ENCODE results near the gene TTC29.

The TTC29 gene

DNA sequence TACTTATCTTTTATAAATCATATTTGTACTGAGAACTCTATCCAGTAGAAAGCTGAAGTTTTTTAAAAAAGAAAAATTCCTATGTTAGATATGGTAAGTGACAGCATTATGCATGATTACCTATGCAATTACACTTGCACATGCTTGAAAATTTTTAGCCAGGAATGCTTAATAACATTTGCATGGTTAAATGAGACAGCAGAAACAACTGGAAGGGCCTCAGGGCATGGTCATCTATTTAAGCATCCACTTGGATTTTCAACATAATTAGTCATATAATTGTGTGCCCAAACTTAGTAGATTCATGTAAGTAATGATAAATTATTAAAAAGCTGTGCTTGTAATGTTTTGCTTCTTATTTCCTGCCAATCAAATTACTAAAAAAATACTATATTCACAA lies 151.9 kb downstream of the TTC29 start:
- no peak overlapping the region for H3K27ac ChIP-seq
- TF ChIP-seq, protein P1, sequence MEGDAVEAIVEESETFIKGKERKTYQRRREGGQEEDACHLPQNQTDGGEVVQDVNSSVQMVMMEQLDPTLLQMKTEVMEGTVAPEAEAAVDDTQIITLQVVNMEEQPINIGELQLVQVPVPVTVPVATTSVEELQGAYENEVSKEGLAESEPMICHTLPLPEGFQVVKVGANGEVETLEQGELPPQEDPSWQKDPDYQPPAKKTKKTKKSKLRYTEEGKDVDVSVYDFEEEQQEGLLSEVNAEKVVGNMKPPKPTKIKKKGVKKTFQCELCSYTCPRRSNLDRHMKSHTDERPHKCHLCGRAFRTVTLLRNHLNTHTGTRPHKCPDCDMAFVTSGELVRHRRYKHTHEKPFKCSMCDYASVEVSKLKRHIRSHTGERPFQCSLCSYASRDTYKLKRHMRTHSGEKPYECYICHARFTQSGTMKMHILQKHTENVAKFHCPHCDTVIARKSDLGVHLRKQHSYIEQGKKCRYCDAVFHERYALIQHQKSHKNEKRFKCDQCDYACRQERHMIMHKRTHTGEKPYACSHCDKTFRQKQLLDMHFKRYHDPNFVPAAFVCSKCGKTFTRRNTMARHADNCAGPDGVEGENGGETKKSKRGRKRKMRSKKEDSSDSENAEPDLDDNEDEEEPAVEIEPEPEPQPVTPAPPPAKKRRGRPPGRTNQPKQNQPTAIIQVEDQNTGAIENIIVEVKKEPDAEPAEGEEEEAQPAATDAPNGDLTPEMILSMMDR (IDR thresholded peaks at IDR 0.05), result no peak
- no peak for TF ChIP-seq ZFX (IDR thresholded peaks at IDR 0.05; ENCODE audit: borderline replicate concordance)

- H3K27ac ChIP-seq, result no peak overlapping the region
- TF ChIP-seq ZFX (IDR thresholded peaks at IDR 0.05; ENCODE audit: borderline replicate concordance), result no peak
- TF ChIP-seq, protein P1 (IDR thresholded peaks at IDR 0.05), result no peak
Observed at GRCh38 chr4:146791439-146791838, 154.2 kb downstream of the TTC29 start.

DNA sequence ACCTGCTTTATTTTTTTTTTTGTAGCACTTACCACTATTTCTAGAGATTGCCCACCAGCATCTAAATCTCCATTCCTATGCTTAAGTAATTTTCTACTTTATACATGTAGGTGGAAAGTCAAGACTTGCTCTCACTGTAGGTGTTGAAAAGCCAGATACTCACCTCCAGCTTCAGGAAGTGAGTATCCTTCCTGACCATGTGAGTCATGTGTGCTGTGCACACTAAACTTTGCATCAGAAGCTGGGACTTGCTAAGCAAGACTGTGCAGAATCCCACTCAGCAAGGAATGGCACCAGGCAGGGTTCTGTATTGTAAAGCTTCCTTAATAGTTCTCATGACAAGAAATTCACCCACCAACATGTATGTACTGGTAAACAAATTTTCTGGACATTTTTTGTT lies 155.1 kb downstream of the TTC29 start:
- no peak overlapping the region for H3K27ac ChIP-seq
- TF ChIP-seq, protein P1 (IDR thresholded peaks at IDR 0.05), result no peak
- no peak for TF ChIP-seq ZFX (IDR thresholded peaks at IDR 0.05; ENCODE audit: borderline replicate concordance)

GRCh38 chr4:146787731-146788130 lies 157.9 kb downstream of the TTC29 start:
- no peak overlapping the region for H3K27ac ChIP-seq
- TF ChIP-seq ZFX (IDR thresholded peaks at IDR 0.05; ENCODE audit: borderline replicate concordance), result no peak
- TF ChIP-seq, protein P1 (IDR thresholded peaks at IDR 0.05), result no peak

DNA sequence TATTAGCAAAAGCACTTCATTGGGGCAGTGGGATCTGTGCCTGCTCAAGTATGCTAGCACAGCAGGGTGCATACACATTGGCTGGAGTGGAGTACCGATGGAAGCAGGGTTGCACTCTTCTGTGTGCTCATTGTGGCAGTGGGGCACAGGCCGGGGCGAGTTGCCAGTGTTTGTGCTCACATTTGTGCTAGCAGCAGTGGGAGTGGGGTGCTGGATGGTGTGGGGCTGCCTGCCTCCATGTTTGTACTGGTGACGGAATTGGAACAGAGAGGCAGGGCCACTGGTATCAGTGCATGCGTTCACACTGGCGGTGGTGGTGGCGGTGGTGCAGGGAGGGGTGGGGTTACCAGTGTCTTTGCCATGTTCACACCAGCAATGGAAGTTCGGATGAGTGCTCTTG lies 169.0 kb downstream of the TTC29 start:
- H3K27ac ChIP-seq, result no peak overlapping the region

GRCh38 chr4:146763560-146763959 lies 182.1 kb downstream of the TTC29 start:
- H3K27ac ChIP-seq, result no peak overlapping the region
- TF ChIP-seq ZFX (IDR thresholded peaks at IDR 0.05; ENCODE audit: borderline replicate concordance), result no peak
- TF ChIP-seq, protein P1 (IDR thresholded peaks at IDR 0.05), result no peak

More for the DNA sequence above, 169.0 kb downstream of the TTC29 start:
- TF ChIP-seq, protein P1 (IDR thresholded peaks at IDR 0.05), result no peak
- TF ChIP-seq ZFX (IDR thresholded peaks at IDR 0.05; ENCODE audit: borderline replicate concordance), result no peak

DNA sequence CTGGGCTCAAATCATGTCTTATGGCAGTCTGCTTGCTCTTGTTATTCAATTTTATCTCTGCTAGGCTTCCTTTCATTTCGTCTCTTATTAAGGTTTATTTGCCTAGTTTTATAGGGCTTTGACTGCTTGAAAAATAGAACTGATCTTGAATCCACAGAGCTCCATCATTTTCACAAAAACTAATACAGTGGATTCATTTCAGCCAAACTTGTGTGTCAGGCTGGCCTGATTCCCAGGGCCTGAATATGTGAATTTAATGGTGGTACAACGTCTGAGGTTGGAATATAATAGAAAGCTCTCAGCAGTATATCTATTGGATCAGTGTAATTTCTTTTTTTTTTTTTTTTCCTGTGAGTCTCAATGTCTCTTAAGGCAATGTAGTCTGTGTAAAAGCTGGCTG lies 183.6 kb downstream of the TTC29 start:
- TF ChIP-seq, protein P1 (IDR thresholded peaks at IDR 0.05), result no peak
- no peak for TF ChIP-seq ZFX (IDR thresholded peaks at IDR 0.05; ENCODE audit: borderline replicate concordance)
- H3K27ac ChIP-seq, result no peak overlapping the region
